Activated CD4-positive, alpha-beta T cell treated with anti-CD3 and anti-CD28 coated beads, Interleukin-2, amount 10 ng/mL, durations not matched to agents 24 days and 14 days (primary cell): Measurements from ENCODE around the gene DISP2. TPM values are rescaled to one million over a fixed set of nuclear protein-coding genes. Genes with fewer than 3 reads are reported as not detected.

ENCODE experiments used
- DNase-seq: peaks from one replicate; pipeline ENCODE4 v3.0.0; 2022
- H3K27ac Mint-ChIP-seq: one replicate; pipeline ENCODE4 v1.8.0; 2022; ENCODE audit warnings: mild to moderate bottlenecking, mixed read lengths
- H3K27me3 Mint-ChIP-seq: one replicate; pipeline ENCODE4 v1.8.0; 2022; ENCODE audit warnings: mixed read lengths
- H3K36me3 Mint-ChIP-seq: one replicate; pipeline ENCODE4 v1.8.0; 2022; ENCODE audit warnings: low read depth, mild to moderate bottlenecking, mixed read lengths
- H3K4me1 Mint-ChIP-seq: one replicate; pipeline ENCODE4 v1.8.0; 2021; ENCODE audit warnings: mixed read lengths
- H3K4me3 Mint-ChIP-seq: one replicate; pipeline ENCODE4 v1.8.0; 2022; ENCODE audit warnings: mild to moderate bottlenecking, moderate library complexity, mixed read lengths
- H3K9me3 Mint-ChIP-seq: one replicate; pipeline ENCODE4 v1.8.0; 2021; ENCODE audit warnings: mixed read lengths
- intact Hi-C: fragments of 100-400 bp; cut with micrococcal nuclease; formaldehyde crosslinking; loops from one replicate; pipeline ENCODE4 v1.15.1; 2023
- total RNA-seq: library from RNA; stranded (reverse); gene quantifications from 2 replicates; pipeline ENCODE4 v1.2.3, GENCODE V29; 2022

Gene DISP2
- total RNA-seq, 1 donor from 2014 or later = 0.05 TPM

- Mint-ChIP-seq H3K36me3 (no peaks in the 10 kb centered on the region), H3K9me3 (no peaks in the 10 kb centered on the region), H3K4me3 (no peak overlapping the region), H3K4me1 (peaks cover 20% of the 10 kb centered on the region), H3K27ac (no peak overlapping the region), H3K27me3 (peaks cover 34% of the 10 kb centered on the region)
- no peak for DNase-seq
- intact Hi-C loops = no loop called here
Observed at GRCh38 chr15:40354408-40355171, 3.4 kb upstream of the DISP2 start.

GRCh38 chr15:40355976-40356585 is 1.9 kb upstream of the DISP2 start:
- Mint-ChIP-seq H3K4me3 (no peak overlapping the region), H3K27me3 (peaks cover 34% of the 10 kb centered on the region), H3K27ac (no peak overlapping the region), H3K4me1 (peaks cover 21% of the 10 kb centered on the region), H3K9me3 (no peaks in the 10 kb centered on the region), H3K36me3 (no peaks in the 10 kb centered on the region)
- DNase-seq = no peak
- intact Hi-C loops = no loop called here

- peaks cover 34% of the 10 kb centered on the region for H3K27me3 Mint-ChIP-seq
- intact Hi-C loops = no loop called here
- H3K4me3 Mint-ChIP-seq = peak overlapping the region; percentile 82
- peaks cover 21% of the 10 kb centered on the region for H3K4me1 Mint-ChIP-seq
- H3K36me3 Mint-ChIP-seq = no peaks in the 10 kb centered on the region
- no peaks in the 10 kb centered on the region for H3K9me3 Mint-ChIP-seq
- no peak for DNase-seq
- no peak overlapping the region for H3K27ac Mint-ChIP-seq
Observed at GRCh38 chr15:40357246-40357645, 773 bp upstream of the DISP2 start.

- peaks cover 31% of the 10 kb centered on the region for H3K27me3 Mint-ChIP-seq
- H3K27ac Mint-ChIP-seq = peak overlapping the region; percentile 45
- DNase-seq = peak; percentile 82
- no peaks in the 10 kb centered on the region for H3K36me3 Mint-ChIP-seq
- peaks cover 21% of the 10 kb centered on the region for H3K4me1 Mint-ChIP-seq
- H3K9me3 Mint-ChIP-seq = no peaks in the 10 kb centered on the region
- peak overlapping the region; percentile 82 for H3K4me3 Mint-ChIP-seq
- intact Hi-C loops = loop anchor here (1.0 kb wide), 2 partner anchors 14 to 24 kb away; partner anchors contain the start of gene KNSTRN
Observed at GRCh38 chr15:40358471-40359353, 693 bp downstream of the DISP2 start.

- Mint-ChIP-seq H3K36me3 (no peaks in the 10 kb centered on the region), H3K27ac (no peak overlapping the region), H3K4me3 (no peak overlapping the region), H3K4me1 (peaks cover 18% of the 10 kb centered on the region), H3K27me3 (peaks cover 22% of the 10 kb centered on the region), H3K9me3 (no peaks in the 10 kb centered on the region)
- no peak for DNase-seq
- intact Hi-C loops = no loop called here
Observed at GRCh38 chr15:40360015-40360414, 2.0 kb downstream of the DISP2 start.

- DNase-seq = no peak
- H3K9me3 Mint-ChIP-seq = no peaks in the 10 kb centered on the region
- H3K4me3 Mint-ChIP-seq = no peak overlapping the region
- intact Hi-C loops = no loop called here
- H3K27me3 Mint-ChIP-seq = peaks cover 15% of the 10 kb centered on the region
- H3K27ac Mint-ChIP-seq = no peak overlapping the region
- peaks cover 21% of the 10 kb centered on the region for H3K4me1 Mint-ChIP-seq
- H3K36me3 Mint-ChIP-seq = no peaks in the 10 kb centered on the region
Observed at GRCh38 chr15:40361640-40362039, 3.6 kb downstream of the DISP2 start.

- Mint-ChIP-seq H3K36me3 (no peaks in the 10 kb centered on the region), H3K9me3 (no peaks in the 10 kb centered on the region), H3K4me3 (no peak overlapping the region), H3K27ac (no peak overlapping the region), H3K27me3 (peaks cover 6% of the 10 kb centered on the region), H3K4me1 (peaks cover 17% of the 10 kb centered on the region)
- DNase-seq = no peak
- intact Hi-C loops = no loop called here
Observed at GRCh38 chr15:40363611-40364010, 5.6 kb downstream of the DISP2 start.

GRCh38 chr15:40364251-40364650 is 6.2 kb downstream of the DISP2 start:
- H3K36me3 Mint-ChIP-seq = no peaks in the 10 kb centered on the region
- H3K4me3 Mint-ChIP-seq = no peak overlapping the region
- no peak overlapping the region for H3K27ac Mint-ChIP-seq
- no peak for DNase-seq
- H3K4me1 Mint-ChIP-seq = peaks cover 12% of the 10 kb centered on the region
- no peaks in the 10 kb centered on the region for H3K9me3 Mint-ChIP-seq
- intact Hi-C loops = no loop called here
- peaks cover 5% of the 10 kb centered on the region for H3K27me3 Mint-ChIP-seq

GRCh38 chr15:40365016-40365415 is 7.0 kb downstream of the DISP2 start:
- Mint-ChIP-seq H3K4me3 (no peak overlapping the region), H3K27ac (no peak overlapping the region), H3K27me3 (peaks cover 5% of the 10 kb centered on the region), H3K9me3 (no peaks in the 10 kb centered on the region), H3K36me3 (no peaks in the 10 kb centered on the region), H3K4me1 (peaks cover 8% of the 10 kb centered on the region)
- intact Hi-C loops = loop anchor here (5.0 kb wide), 1 partner anchor 57 kb away; no protein-coding TSS in a partner anchor
- DNase-seq = no peak

GRCh38 chr15:40365624-40366456 is 7.8 kb downstream of the DISP2 start:
- no peak for DNase-seq
- no peak overlapping the region for H3K4me3 Mint-ChIP-seq
- H3K36me3 Mint-ChIP-seq = no peaks in the 10 kb centered on the region
- H3K27ac Mint-ChIP-seq = no peak overlapping the region
- peaks cover 8% of the 10 kb centered on the region for H3K4me1 Mint-ChIP-seq
- H3K27me3 Mint-ChIP-seq = peaks cover 8% of the 10 kb centered on the region
- intact Hi-C loops = loop anchor here (5.0 kb wide), 1 partner anchor 56 kb away; no protein-coding TSS in a partner anchor
- no peaks in the 10 kb centered on the region for H3K9me3 Mint-ChIP-seq

GRCh38 chr15:40366457-40367370 is 8.7 kb downstream of the DISP2 start:
- no peak overlapping the region for H3K27ac Mint-ChIP-seq
- no peak for DNase-seq
- H3K4me1 Mint-ChIP-seq = peaks cover 8% of the 10 kb centered on the region
- H3K36me3 Mint-ChIP-seq = no peaks in the 10 kb centered on the region
- no peaks in the 10 kb centered on the region for H3K9me3 Mint-ChIP-seq
- intact Hi-C loops = loop anchor here (5.0 kb wide), 1 partner anchor 56 kb away; no protein-coding TSS in a partner anchor
- peak overlapping the region; percentile 83 for H3K4me3 Mint-ChIP-seq
- peaks cover 11% of the 10 kb centered on the region for H3K27me3 Mint-ChIP-seq

- no peak for DNase-seq
- H3K27me3 Mint-ChIP-seq = peaks cover 11% of the 10 kb centered on the region
- no peaks in the 10 kb centered on the region for H3K9me3 Mint-ChIP-seq
- intact Hi-C loops = loop anchor here (5.0 kb wide), 1 partner anchor 55 kb away; no protein-coding TSS in a partner anchor
- H3K4me3 Mint-ChIP-seq = peak overlapping the region; percentile 83
- peak overlapping the region; percentile 71 for H3K27ac Mint-ChIP-seq
- peaks cover 8% of the 10 kb centered on the region for H3K4me1 Mint-ChIP-seq
- no peaks in the 10 kb centered on the region for H3K36me3 Mint-ChIP-seq
Observed at GRCh38 chr15:40367371-40367685, 9.3 kb downstream of the DISP2 start.
